ENCODE data around the gene FAM81A.

DNA sequence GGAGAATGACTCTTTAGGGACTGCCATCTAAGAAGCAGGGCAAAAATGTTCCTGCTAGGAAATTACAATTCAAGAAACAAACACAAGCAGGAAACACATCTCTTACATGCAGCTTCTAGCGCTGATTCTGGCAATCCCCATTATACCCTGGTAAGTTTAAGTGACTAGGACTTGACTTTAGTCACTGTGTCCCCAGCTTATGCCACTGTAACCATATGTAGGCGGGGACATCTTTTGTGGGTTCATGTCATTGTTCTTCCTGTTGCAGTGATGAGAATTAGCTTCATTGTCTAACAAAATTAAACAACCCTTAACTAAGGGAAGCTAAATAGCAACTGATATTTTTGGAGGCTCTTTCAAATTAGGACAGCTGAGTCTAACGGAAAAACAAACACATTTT is 17.9 kb upstream of the FAM81A start:
- TF ChIP-seq, protein P1, sequence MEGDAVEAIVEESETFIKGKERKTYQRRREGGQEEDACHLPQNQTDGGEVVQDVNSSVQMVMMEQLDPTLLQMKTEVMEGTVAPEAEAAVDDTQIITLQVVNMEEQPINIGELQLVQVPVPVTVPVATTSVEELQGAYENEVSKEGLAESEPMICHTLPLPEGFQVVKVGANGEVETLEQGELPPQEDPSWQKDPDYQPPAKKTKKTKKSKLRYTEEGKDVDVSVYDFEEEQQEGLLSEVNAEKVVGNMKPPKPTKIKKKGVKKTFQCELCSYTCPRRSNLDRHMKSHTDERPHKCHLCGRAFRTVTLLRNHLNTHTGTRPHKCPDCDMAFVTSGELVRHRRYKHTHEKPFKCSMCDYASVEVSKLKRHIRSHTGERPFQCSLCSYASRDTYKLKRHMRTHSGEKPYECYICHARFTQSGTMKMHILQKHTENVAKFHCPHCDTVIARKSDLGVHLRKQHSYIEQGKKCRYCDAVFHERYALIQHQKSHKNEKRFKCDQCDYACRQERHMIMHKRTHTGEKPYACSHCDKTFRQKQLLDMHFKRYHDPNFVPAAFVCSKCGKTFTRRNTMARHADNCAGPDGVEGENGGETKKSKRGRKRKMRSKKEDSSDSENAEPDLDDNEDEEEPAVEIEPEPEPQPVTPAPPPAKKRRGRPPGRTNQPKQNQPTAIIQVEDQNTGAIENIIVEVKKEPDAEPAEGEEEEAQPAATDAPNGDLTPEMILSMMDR (IDR thresholded peaks at IDR 0.05): no peak
- no peak for TF ChIP-seq POLR2AphosphoS5 (IDR thresholded peaks at IDR 0.05; ENCODE audit: insufficient read depth in 1 of 2, low read depth in 1 of 2)
- no peak for TF ChIP-seq POLR2A (IDR thresholded peaks at IDR 0.05)
